ENCODE data around the gene LRRC10B.

The LRRC10B gene

GRCh38 chr11:61480261-61480993, 28.1 kb upstream of the LRRC10B start:
- FAIRE-seq = no peak
- no peak for DNase-seq (ENCODE audit: insufficient read length, low spot score)
- TF ChIP-seq, protein P1, sequence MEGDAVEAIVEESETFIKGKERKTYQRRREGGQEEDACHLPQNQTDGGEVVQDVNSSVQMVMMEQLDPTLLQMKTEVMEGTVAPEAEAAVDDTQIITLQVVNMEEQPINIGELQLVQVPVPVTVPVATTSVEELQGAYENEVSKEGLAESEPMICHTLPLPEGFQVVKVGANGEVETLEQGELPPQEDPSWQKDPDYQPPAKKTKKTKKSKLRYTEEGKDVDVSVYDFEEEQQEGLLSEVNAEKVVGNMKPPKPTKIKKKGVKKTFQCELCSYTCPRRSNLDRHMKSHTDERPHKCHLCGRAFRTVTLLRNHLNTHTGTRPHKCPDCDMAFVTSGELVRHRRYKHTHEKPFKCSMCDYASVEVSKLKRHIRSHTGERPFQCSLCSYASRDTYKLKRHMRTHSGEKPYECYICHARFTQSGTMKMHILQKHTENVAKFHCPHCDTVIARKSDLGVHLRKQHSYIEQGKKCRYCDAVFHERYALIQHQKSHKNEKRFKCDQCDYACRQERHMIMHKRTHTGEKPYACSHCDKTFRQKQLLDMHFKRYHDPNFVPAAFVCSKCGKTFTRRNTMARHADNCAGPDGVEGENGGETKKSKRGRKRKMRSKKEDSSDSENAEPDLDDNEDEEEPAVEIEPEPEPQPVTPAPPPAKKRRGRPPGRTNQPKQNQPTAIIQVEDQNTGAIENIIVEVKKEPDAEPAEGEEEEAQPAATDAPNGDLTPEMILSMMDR (IDR thresholded peaks at IDR 0.05; ENCODE audit: insufficient read depth, missing control alignments) = no peak

DNA sequence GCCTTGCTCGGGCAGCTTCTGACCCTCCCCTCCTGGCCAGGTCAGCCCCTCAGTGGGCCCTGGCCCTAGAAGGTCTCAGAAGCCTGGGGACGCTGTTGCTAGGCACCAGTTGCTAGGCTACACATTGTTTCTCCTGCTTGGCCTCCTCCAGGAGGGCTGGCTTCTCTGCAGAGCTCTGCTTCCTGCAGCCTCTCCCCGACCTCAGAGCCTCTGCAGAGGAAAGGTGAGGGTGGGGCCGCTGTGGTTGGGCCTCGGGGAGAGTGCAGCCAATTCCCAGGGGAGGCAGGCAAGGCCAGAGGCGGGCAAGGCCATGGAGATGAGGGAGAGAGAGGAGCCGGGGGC, 27.6 kb upstream of the LRRC10B start:
- peak; percentile 86 for DNase-seq (ENCODE audit: insufficient read length, low spot score)
- TF ChIP-seq, protein P1 (IDR thresholded peaks at IDR 0.05; ENCODE audit: insufficient read depth, missing control alignments) = no peak
- FAIRE-seq = no peak

- no peak for DNase-seq (ENCODE audit: insufficient read length, low spot score)
- FAIRE-seq = no peak
Measured at GRCh38 chr11:61481806-61482205, 26.7 kb upstream of the LRRC10B start.

GRCh38 chr11:61482513-61482912, 26.0 kb upstream of the LRRC10B start:
- TF ChIP-seq, protein P1 (IDR thresholded peaks at IDR 0.05; ENCODE audit: insufficient read depth, missing control alignments) = peak; percentile 52
- no peak for FAIRE-seq
- DNase-seq (ENCODE audit: insufficient read length, low spot score) = no peak

More at GRCh38 chr11:61481806-61482205, 26.7 kb upstream of the LRRC10B start:
- TF ChIP-seq, protein P1 (IDR thresholded peaks at IDR 0.05; ENCODE audit: insufficient read depth, missing control alignments) = no peak

- FAIRE-seq (no peak), DNase-seq (ENCODE audit: insufficient read length, low spot score) (no peak)
- TF ChIP-seq, protein P1 (IDR thresholded peaks at IDR 0.05; ENCODE audit: insufficient read depth, missing control alignments) = no peak
Measured at GRCh38 chr11:61484541-61484940, 24.0 kb upstream of the LRRC10B start.

DNA sequence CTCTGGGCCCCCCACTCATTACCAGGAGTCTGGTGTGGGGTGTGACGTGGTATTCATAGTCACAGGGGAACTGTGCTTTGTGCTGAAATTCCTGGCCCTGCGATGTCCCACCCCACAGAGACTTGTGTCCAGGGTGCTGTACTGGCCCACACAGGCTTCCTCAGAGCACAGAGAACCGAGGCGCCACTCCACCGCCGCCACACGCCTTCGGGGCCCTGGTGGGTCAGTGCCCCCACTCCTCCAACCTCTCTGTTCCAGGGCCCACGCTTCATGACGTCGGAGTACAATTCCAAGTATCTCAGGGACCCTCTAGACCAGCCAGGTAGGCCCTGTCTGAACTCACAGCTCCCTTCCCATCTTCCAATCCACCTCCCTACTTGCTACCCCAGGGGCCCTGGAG, 23.5 kb upstream of the LRRC10B start:
- TF ChIP-seq, protein P1 (IDR thresholded peaks at IDR 0.05; ENCODE audit: insufficient read depth, missing control alignments) = no peak
- DNase-seq (ENCODE audit: insufficient read length, low spot score) (no peak), FAIRE-seq (no peak)

DNA sequence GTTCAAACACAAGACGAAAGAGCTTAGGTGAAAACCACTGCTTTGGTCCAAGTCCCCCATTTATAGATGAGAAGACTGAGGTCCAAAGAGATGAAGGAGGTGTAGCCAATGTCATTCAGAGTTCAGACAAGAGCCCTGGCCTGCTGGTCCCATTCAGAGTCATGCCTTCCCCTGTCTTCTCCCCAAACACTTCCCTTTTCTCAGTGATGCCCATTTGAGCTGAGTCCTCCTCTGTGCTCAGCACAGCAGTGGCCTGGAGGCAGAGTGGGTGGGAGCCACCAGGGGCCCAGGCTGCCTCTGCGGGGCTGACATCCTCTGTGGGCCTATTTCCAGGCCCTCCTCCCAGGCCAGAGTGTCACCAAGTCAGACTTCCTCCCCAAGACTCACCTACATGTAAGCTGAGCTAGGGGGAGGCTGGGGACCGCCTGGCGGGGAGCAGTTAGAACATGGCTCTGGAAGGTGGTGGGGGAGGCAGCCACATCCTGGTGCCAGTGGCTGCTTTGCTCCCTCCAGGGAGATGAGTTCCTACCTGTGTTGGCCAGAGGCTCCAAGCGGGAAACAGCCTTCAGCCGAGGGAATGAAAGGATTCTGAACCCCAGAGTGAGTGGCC, 22.4 kb upstream of the LRRC10B start:
- FAIRE-seq (no peak), DNase-seq (ENCODE audit: insufficient read length, low spot score) (no peak)
- TF ChIP-seq, protein P1 (IDR thresholded peaks at IDR 0.05; ENCODE audit: insufficient read depth, missing control alignments) = no peak
